Non-pigmented ciliary epithelial cell (primary cell): ENCODE results near the gene NOC4L.
"Not testable (repeated sequence)": the region's sequence is repeated elsewhere in the genome, so short reads cannot be mapped to it uniquely, and the experiment has no call there.

Experiments
- DNase-seq: peaks from one replicate; pipeline ENCODE4 v3.0.0-alpha.2; 2010; ENCODE audit warnings: low read depth

The NOC4L gene

DNA sequence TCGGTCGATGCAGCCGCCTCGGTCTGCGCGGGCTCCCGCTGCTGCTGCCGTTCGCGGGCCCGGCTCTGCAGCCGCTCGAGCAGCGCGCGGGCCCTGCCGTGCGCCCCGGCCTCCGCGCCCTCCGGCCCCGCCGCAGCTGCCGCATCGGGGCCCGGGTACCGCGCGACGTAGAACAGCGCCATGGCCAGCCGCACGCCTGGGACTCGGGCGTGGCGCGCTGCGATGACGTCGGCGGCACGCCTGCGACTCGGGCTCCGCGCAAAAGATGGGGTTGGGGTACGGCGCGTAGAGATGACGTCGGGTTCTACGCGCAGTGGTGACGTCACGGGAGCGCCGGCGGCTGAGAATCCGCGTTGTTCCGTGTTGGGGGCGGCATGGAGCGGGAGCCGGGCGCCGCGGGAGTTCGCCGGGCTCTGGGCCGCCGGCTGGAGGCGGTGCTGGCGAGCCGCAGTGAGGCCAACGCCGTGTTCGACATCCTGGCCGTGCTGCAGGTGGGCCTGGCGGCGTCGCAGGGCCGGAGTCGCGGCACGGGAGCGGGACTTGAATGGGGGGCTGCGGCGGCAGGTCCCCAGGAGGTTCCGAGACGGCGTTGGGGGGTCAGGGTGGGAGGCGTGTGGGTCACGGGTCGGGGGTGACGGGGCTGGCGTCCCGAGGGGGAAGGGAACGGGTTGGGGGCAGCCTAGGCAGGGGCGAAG, at the start of gene NOC4L, which contains the start of gene DDX51:
TSS of gene NOC4L (plus strand) at position 343 of the 695 bp plus-strand sequence. CDS start at position 375, 32 bp downstream.
TSS of gene DDX51 (minus strand) at position 205 of the 695 bp plus-strand sequence. CDS start at position 182, 23 bp downstream.
- peak; percentile 65 for DNase-seq

DNA sequence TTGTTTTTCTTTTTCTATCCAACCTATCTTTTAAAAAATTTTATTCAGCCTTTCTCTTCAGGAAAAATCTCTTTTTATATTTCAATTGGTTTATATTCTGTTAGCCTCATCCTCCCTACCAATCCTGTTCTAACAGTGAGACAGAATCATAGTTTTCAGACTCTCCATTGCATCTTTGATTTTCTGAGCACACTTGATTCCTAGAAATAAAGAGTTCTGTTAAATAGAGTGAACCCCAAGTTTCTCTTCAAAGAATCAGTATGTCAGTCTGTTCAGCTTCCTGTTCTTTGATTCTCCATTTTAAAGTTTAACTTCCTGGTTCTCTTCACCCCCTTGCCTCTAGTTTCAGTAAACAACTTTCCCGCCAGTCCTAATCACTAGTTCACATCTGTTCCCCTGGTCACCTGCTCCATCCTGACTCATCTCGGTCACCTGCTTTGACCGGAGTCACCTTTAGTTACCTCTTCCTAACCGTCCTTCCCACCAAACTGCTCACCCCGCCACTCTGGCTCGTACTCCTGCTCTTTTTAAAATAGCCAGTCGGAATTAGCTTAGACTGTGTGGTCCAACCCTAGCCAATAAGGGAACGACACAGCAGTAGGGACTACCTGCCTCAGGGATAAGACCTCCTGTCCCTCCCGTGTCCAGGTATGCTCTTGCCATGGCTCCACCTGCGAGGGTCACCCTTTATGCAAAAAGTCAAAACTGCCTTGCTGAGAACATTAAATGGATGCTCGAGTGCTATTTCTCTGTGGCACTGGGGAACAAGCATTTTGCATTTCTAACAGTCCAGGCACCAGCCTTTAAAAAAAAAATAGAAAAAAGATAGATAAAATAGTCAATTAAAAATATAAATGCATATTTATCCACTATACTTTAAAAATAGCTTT, 48.5 kb upstream of the NOC4L start:
- DNase-seq = no peak

DNA sequence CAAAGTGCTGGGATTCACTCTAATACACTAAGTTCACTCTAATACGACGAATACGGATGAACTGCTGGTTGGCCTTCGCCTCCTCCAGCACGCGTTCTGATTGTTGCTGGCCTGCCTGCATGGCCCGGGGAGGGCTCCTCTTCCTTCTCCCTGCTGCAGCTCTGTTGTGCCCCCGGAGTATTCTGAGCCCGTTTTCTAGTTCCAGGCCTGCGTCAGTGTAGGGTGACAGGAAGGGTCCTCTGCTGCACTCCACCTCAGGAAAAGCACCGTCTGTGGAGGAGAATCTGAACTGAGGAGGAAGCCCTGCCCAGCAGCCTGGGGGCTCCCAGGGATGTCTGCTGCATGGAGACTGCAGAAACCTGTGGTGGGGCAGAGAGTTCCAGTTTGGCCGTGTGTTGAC, 44.5 kb upstream of the NOC4L start:
- no peak for DNase-seq

DNA sequence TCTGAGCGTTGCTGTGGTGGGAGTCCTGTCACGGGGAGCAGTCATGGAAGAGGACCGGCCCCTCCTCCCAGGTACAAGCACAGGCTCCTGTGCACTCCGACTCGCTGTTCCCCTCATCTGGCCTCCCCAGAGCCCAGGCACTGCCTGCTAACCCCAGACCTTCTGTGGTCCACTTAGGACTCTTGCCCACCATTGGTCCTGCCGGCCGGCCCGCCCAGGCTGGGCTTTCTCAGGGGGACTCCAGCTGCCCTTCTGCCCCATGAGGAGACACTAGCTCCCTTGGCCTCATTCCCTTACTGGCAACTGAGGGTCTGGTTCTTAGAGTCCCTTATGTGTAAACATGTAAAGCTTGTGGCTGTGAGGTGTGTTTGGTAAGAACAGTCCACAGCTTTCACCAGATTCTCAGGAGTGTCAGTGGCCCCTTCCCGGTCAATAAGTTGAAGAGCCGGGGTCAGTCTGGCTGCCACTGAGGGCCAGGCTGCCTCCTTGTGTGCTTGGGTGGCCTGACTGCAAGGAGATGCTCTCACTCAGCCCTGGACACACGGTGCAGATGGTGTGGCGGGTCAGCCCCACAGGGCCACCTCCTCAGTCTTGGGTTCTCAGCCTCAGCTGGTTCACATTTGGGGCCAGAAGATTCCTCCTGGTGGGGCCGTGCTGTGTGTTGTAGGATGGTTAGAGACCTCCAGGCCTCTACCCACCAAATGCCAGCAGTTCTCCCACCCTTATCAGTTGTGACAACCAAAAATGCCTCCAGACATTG, 43.8 kb upstream of the NOC4L start:
- DNase-seq = no peak

DNA sequence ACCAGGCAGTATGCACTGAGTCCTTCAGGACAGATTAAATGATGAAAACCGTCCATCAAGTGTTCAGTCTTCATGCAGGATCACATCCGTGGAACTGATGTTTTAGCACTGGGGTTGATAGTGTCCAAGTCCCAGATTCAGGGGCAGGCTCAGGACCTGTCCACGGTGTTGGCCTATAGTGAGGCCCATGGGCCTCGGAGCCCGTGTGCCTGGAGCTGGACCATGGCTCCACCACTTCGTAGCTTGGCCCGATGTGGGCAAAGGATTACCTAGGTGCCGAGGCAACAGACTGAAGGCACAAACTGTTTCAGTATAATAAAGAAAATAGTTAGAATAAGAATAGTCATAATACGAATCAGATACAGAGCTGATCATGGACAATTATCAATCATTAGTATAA, 42.0 kb upstream of the NOC4L start:
- no peak for DNase-seq

DNA sequence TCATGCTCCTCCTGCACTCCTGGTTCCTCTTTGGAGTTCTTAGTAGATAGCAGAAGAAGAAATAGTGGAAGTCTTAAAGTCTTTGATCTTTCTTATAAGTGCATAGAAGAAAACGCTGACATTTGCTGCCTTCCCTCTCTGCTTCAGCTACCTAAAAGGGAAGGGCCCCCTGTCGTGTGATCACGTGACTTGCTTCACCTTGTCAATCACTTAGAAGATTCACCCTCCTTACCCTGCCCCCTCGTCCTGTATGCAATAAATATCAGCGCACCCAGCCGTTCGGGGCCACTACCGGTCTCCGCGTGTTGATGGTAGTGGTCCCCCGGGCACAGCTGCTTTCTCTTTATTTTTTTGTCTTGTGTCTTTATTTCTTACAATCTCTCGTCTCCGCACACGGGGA, 41.2 kb upstream of the NOC4L start:
- not testable (repeated sequence) for DNase-seq

DNA sequence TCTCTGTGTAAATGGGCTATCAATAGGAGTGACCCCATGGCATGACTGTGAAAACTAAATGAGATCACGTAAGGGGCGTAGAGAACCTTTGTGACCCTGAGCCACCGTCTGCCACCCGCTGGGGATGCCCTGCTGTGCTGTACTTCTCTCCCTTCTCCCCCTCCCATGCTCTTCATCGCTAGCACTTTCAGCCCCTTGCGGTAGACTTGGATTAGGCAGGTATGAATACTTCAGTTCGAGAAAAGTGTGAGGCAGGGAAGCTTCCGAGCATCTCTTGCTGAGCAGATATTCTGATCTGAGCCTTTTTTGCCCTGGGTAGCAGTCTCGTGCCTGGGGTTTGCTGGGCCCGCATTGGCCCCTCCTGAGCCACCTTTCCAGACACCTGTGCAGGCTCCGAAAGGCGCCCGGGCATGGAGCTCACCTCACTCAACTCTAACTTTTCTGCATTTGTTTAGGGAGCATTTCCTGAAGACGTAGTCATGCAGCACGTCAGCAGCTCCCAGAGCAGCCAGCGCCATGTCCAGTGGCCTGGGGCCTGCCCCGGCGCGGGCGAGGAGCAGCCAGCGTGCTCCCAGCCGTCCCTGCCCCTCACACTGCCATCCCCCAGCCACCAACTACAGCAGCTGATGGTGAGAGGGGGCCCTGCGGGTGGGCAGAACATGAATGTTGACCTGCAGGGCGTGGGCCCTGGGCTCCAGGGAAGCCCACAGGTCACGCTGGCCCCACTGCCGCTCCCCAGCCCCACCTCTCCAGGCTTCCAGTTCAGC, 40.5 kb upstream of the NOC4L start:
- no peak for DNase-seq

DNA sequence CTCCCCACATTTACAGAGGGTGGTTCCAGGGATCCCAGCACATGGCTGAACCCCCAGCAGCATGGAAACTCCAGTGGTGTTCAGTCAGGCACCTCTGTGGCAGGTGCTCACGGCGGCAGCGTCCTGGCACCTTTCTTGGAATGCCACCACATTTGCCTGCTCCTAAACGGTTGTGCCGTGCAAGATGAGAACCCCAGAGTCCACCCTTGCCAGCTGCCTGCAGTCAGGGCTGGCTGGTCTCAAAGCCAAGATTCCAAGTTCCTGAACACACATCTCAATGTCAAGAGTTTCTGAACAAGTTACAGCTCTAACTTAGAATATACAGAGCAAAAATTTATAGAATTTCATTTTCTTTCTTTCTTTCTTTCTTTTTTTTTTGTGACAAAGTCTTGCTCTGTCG, 38.8 kb upstream of the NOC4L start:
- DNase-seq = no peak

DNA sequence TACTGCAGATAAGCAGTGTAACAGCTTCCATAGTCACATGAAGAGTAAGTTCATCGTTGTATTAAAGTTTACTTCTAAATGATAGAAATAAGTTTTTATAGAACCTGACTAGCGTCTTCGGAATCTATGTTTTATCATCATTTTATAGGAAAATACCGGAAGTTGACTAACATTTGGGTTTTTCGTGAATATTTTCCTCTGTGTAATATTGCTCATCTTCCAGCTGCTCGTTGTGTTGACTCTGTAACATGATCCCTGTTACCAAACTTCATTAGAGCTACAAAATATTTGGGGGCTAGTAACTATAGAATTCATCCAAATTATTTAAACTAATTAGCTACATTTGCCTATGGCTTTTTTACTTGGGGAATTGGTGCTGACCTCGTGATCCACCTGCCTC, 37.3 kb upstream of the NOC4L start:
- DNase-seq = no peak

DNA sequence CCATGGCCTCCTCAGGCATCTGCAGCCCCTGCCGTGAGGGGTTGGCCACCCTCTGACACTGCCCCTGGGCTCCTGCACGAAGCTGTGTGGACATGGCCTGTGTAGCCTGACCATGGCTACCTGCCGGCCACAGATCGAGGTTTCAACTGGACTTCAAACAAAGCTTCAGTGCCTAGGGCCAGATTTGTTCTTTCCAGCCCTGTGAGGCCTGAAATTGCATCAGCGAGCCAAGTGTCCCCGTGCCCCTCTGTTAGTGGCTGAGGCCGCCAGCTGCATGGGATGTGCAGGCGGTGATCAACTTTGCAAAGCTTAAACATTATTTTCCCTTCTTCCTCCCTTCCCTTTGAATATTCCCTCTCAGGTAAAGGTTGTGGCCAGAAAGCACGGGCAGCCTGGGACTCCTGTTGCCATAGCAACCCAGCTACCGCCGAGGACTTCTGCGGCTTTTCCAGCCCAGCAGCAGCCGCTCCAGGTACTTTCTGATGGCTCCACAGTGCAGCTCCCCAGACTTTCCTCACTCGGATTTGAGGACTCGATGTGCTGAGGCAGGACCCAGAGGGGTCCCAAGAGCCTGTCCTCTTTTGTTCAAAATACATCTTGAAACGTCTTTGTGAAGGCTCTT, 35.9 kb upstream of the NOC4L start:
- no peak for DNase-seq

DNA sequence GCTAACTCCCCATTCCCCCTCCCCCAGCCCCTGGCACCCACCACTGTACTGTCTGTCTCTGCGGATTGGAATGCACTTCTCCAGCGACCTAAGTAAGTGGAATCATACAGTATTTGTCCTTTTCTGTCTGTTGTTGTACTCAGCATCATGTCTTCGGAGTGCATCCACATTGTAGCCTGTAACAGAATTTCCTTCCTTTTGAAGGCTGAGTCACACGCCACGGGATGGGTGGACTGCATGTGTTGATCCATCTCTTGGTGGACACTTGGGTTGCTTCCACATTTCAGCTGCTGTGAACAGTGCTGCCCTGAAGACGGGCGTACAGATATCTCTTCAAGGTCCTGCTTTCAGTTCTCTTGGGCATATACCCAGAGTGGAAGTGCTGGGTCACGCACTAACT, 34.5 kb upstream of the NOC4L start:
- no peak for DNase-seq

DNA sequence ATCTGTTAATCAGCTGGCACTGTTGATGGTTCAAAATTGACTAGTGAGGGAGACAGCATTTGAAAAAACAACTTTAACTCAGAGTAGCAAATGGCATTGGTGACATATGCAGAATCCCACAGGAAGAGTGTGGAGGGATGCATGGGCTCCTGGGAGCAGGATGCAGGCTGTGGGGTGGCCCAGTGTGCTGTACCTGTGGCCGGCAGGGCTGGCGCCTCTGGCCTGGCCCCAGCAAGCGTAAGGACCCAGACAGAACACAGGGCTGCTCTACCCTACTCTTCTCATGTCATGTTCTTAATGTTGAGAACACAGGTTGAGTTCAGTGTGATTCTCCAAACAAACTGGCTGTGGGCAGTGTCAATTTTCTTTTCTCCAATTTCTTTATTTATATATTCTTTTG, 33.6 kb upstream of the NOC4L start:
- DNase-seq = no peak

DNA sequence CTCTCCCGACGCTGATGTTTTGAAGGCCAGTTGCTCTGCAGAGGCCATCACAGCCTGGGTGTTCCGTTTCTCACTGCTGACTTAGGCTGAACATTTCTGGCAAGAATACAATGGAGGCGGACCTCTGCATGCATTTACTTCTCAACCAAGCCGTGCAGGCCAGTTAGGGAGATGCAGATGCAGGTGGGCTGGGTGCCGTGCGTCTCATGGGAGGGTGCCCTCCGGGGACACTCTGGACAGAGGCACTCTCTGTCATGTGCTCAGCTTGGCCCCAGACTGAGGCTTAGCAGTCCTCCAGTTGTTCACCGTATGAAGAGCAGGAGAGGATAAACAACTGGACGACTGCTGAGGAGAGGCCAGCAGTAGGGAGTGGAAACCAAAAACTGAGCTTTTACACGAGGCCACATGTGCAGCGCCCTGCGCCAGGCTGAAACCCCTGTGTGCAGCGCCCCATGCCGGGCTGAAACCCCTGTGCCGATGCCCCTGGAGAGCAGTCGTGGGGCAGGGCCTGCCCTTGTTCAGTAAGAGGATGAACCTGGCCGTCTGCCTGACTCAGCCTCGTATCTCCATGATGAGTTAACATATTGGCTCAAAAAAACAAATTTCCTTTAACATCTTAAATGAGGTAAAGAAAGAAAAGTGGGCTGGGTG, 32.5 kb upstream of the NOC4L start:
- no peak for DNase-seq

DNA sequence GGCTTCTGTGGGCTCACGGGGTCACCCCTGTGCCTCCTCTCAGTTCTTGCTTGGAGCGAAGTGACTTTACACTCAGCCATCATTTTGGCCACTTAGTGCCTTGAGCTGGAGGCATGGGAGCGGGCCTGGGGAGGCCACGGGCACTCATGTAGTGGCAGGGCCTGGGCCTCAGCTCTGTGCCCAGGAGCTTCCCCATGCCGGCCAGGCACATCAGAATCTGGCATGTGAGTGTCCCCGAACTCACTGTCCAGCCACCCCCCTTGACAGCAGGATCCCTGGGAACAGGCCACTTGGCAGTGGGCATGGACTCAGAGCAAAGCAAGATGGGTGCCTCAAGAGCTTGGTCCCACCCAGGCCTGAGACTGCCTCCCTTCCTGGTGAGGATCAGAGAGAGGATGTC, 29.6 kb upstream of the NOC4L start:
- no peak for DNase-seq

DNA sequence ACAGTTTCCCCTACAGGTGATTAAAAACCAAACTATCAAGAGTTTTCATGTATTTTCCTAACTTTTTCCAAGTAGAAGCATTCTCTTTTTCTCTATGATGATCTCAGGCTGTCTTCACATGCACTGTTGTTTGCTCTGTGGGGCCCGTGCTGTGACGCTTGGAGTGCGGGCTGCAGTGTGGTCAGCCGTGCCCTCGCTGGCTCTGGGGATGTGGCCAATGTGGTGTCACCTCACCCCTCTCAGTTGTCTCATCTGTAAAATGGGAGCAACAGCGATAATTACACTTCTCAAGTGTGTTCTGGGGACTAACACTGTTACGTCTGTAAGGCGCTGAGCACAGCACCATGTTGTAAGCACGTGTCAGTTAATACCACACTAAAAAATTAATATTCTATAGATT, 28.8 kb upstream of the NOC4L start:
- no peak for DNase-seq

DNA sequence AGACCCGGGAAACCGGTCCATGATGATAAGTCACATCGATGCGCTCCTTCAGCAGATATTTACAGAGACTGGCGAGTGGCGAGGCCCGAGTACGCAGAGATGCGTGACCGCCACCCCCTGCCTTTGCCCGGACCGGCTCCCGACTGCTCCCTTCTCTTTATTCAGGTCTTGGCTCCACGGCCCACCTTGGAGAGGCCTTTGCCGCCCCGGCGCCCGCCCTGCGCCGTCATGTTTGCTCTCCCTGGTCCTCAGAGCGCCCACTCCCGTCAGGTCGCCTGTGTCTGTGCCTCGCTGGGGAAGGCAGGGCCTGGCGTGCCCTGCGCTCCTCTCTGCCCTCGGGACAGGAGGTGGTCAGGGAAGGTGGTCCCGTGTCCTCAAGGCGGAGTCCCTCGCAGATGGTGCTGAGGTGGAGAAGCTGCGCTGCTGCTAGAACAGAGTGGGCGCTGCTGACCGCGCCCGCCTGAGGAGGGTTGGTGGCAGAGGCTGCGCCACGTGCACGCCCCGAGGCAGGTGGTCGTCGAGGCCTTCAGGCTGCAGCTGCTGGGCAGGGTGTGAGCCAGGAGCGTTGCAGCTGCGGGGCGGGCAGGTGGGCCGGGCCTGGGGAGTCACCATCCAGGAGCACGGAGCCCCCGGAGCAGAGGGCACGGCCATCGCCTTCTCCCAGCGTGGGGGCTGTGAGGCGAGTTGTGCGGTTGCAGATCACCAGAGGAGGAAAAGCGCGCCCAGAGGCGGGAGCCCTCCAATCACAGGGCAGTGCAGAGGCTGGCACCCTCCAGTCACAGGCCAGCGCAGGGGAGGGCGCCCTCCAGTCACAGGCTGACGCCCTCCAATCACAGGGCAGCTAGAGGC, 27.3 kb upstream of the NOC4L start:
- no peak for DNase-seq

DNA sequence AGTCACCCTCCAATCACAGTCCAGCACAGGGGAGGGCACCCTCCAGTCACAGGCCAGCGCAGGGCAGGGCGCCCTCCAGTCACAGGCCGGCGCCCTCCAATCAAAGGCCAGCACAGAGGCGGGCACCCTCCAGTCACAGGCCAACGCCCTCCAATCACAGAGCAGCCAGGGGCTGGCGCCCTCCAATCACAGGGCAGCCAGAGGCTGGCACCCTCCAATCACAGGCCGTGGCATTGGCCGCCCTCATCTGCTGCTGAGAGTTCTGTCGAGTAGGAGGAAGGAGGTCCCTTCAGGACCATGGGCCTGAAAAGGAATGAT, 26.7 kb upstream of the NOC4L start:
- DNase-seq = no peak

DNA sequence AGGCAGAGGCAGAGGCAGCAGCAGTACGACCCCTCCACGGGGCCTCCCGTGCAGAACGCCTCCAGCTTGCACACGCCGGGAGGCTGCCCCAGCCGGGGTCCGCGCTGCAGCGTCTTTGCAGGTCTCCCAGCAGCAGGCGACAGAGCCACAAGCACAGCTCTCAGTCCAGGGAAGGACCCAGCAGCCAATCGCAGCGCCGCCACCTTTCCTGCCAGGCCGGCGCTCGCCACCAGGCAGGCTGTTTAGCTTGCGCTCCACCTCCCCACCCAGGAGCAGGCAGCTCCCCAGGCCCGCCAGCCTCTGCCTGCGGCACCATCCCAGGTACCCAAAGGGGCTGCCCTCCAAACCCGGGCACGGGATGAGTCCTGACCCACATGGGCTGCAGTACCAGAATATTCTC, 25.4 kb upstream of the NOC4L start:
- no peak for DNase-seq

DNA sequence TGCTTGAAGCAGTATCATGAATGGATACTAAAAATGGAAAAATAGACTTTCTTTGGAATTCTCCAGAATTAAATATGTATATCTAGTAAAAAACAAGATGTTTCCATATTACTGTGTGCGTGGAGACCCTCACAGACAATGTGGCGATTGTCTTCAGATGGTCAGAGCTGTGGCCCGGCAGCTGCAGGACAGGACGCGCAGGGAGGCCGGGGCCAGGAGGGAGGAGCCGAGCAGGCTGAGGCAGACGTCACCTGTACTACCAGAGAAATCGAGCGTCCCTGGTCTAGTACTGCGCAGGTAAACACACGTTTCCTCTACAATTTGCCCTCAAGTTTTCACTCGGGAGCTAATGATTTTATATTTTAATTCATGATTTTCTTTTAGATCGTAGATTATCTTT, 23.0 kb upstream of the NOC4L start:
- no peak for DNase-seq
